MM.1S (cell line): Measurements from ENCODE around the gene PTPRD.

Experiments
- CTCF ChIP-seq: fragments of 300-600 bp; sonication (generic); IDR thresholded peaks from 2 replicates; pipeline ENCODE4 v1.5.1; 2016; ENCODE audit warnings: antibody characterized with exemption, low read length, mixed read lengths
- EZH2phosphoT487 ChIP-seq: fragments of 300-600 bp; sonication (generic); IDR thresholded peaks from 2 replicates; pipeline ENCODE4 v1.6.1; 2018; ENCODE audit warnings: antibody characterized with exemption, low read length

- TF ChIP-seq EZH2phosphoT487 (no peak), CTCF (no peak)
Observed at GRCh38 chr9:9623506-9623905, 989.3 kb downstream of the PTPRD start.
